Suprapubic skin (tissue), 3 donors: ENCODE data around the gene ATPAF1.

Experiments used
- POLR2A ChIP-seq, 2 donors: fragments of 450-650 bp; IDR thresholded peaks; one replicate each; pipeline ENCODE4 v1.6.1; 2017; ENCODE audit warnings: antibody characterized with exemption in 2 of 2, mild to moderate bottlenecking in 2 of 2, moderate library complexity in 2 of 2
- TF ChIP-seq, protein P1 (sequence below), 2 donors: fragments of 200-600 bp in 1 of 2; fragments of 450-650 bp in 1 of 2; sonication (generic) in 1 of 2; IDR thresholded peaks; one replicate each; pipeline ENCODE4 v1.5.1; 2016 to 2019; ENCODE audit warnings: antibody characterized with exemption in 2 of 2, mild to moderate bottlenecking in 1 of 2, moderate library complexity in 1 of 2

DNA sequence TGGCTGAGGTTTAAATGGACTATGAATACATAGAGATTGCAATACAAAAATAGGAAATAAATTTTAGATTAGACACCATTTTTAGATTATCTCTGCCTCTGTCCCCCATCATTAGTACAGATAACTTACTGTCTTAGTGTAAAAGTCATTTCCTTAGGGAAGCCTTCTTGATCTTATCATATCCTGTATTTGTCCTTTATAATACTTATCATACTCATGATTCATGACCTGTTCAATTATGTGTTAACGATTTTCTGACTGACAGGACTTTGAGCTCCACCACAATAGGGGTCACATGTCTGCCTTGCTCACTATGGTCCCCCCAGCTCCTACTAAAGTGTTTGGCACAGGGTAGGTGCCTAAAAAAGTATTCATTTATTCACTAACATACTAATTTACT is 18.1 kb upstream of the ATPAF1 start:
- TF ChIP-seq, protein P1, sequence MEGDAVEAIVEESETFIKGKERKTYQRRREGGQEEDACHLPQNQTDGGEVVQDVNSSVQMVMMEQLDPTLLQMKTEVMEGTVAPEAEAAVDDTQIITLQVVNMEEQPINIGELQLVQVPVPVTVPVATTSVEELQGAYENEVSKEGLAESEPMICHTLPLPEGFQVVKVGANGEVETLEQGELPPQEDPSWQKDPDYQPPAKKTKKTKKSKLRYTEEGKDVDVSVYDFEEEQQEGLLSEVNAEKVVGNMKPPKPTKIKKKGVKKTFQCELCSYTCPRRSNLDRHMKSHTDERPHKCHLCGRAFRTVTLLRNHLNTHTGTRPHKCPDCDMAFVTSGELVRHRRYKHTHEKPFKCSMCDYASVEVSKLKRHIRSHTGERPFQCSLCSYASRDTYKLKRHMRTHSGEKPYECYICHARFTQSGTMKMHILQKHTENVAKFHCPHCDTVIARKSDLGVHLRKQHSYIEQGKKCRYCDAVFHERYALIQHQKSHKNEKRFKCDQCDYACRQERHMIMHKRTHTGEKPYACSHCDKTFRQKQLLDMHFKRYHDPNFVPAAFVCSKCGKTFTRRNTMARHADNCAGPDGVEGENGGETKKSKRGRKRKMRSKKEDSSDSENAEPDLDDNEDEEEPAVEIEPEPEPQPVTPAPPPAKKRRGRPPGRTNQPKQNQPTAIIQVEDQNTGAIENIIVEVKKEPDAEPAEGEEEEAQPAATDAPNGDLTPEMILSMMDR (IDR thresholded peaks at IDR 0.05) = no peak
- TF ChIP-seq POLR2A (IDR thresholded peaks at IDR 0.05) = no peak
